ENCODE measurements around the gene DNAJB1.
A peak's percentile ranks its signal among the peaks of the same experiment; 100 is the strongest.
"Not testable (repeated sequence)": the region's sequence is repeated elsewhere in the genome, so short reads cannot be mapped to it uniquely, and the experiment has no call there.

The DNAJB1 gene

GRCh38 chr19:14517840-14518505, at the start of gene DNAJB1:
DNAJB1 (minus strand) TSS chr19:14518397; CDS start chr19:14518349, 48 bp downstream.
- peak; percentile 99 for DNase-seq (ENCODE audit: low spot score)

GRCh38 chr19:14567079-14567478, 48.9 kb upstream of the DNAJB1 start:
- no peak for DNase-seq (ENCODE audit: low spot score)

- DNase-seq (ENCODE audit: low spot score), result no peak
These were observed 48.5 kb upstream of the DNAJB1 start for GRCh38 chr19:14566712-14567077.

GRCh38 chr19:14565765-14566711, 47.8 kb upstream of the DNAJB1 start:
- no peak for DNase-seq (ENCODE audit: low spot score)

GRCh38 chr19:14565298-14565679, 47.1 kb upstream of the DNAJB1 start:
- no peak for DNase-seq (ENCODE audit: low spot score)

GRCh38 chr19:14564652-14565297, 46.6 kb upstream of the DNAJB1 start:
- DNase-seq (ENCODE audit: low spot score), result not testable (repeated sequence)

- DNase-seq (ENCODE audit: low spot score), result no peak
These were observed 45.9 kb upstream of the DNAJB1 start for GRCh38 chr19:14563989-14564651.

GRCh38 chr19:14563590-14563926, 45.4 kb upstream of the DNAJB1 start:
- no peak for DNase-seq (ENCODE audit: low spot score)

- no peak for DNase-seq (ENCODE audit: low spot score)
These were observed 44.7 kb upstream of the DNAJB1 start for GRCh38 chr19:14562660-14563589.

- no peak for DNase-seq (ENCODE audit: low spot score)
These were observed 43.7 kb upstream of the DNAJB1 start for GRCh38 chr19:14561847-14562351.

- no peak for DNase-seq (ENCODE audit: low spot score)
These were observed 43.1 kb upstream of the DNAJB1 start for GRCh38 chr19:14561249-14561648.

GRCh38 chr19:14560776-14561108, 42.5 kb upstream of the DNAJB1 start:
- DNase-seq (ENCODE audit: low spot score), result no peak

- no peak for DNase-seq (ENCODE audit: low spot score)
These were observed 41.9 kb upstream of the DNAJB1 start for GRCh38 chr19:14559916-14560775.

- DNase-seq (ENCODE audit: low spot score), result no peak
These were observed 40.3 kb upstream of the DNAJB1 start for GRCh38 chr19:14558370-14559066.

GRCh38 chr19:14556662-14557188, 38.5 kb upstream of the DNAJB1 start:
- DNase-seq (ENCODE audit: low spot score), result peak; percentile 82

- no peak for DNase-seq (ENCODE audit: low spot score)
These were observed 37.9 kb upstream of the DNAJB1 start for GRCh38 chr19:14555918-14556661.

- DNase-seq (ENCODE audit: low spot score), result no peak
These were observed 36.2 kb upstream of the DNAJB1 start for GRCh38 chr19:14554382-14554812.

- no peak for DNase-seq (ENCODE audit: low spot score)
These were observed 35.7 kb upstream of the DNAJB1 start for GRCh38 chr19:14553939-14554243.

All from left forelimb (tissue), 1 donor.